Measurements from ENCODE around the gene CCDC136.

CCDC136 gene

GRCh38 chr7:128778946-128779345, 12.8 kb upstream of the CCDC136 start:
- Histone ChIP-seq H3K14ac (ENCODE audit: low read length) (no peak overlapping the region), H4K91ac (ENCODE audit: low read depth, low read length) (no peak overlapping the region), H3K36me3 (ENCODE audit: control insufficient read depth in 1 of 2, insufficient read depth in 2 of 2, low read length in 2 of 2) (peaks cover 5 to 9% of the 10 kb centered on the region in 2 experiments), H2BK12ac (ENCODE audit: low read length) (no peak overlapping the region), H4K12ac (ENCODE audit: low read depth, low read length) (no peak overlapping the region), H3K79me2 (ENCODE audit: control insufficient read depth, insufficient read depth, low read length, poor library complexity) (no peaks in the 10 kb centered on the region), H3K27ac (ENCODE audit: low read depth, low read length) (no peak overlapping the region), H3K4me1 (ENCODE audit: control insufficient read depth in 1 of 2, insufficient read depth in 2 of 2, low read length in 2 of 2) (no peaks in the 10 kb centered on the region), H2BK120ac (ENCODE audit: insufficient read depth, low read length, poor library complexity) (no peak overlapping the region), H2AFZ (ENCODE audit: insufficient read depth, low read length, poor library complexity) (no peak overlapping the region), H3K4me3 (ENCODE audit: low read depth, low read length) (no peak overlapping the region), H3K27me3 (ENCODE audit: insufficient read depth, low read length) (no peaks in the 10 kb centered on the region), H2BK5ac (ENCODE audit: low read depth, low read length, poor library complexity) (no peak overlapping the region), H3K4me2 (ENCODE audit: low read length) (no peak overlapping the region), H3K18ac (ENCODE audit: low read length) (no peak overlapping the region), H2AK5ac (ENCODE audit: low read length) (no peak overlapping the region), H3K9ac (ENCODE audit: low read length) (no peak overlapping the region), H3K9me3 (ENCODE audit: insufficient read depth, low read depth, low read length) (peaks cover 3% of the 10 kb centered on the region), H3K4ac (ENCODE audit: low read depth, low read length) (no peak overlapping the region), H3K79me1 (ENCODE audit: low read length) (no peaks in the 10 kb centered on the region), H3K23ac (ENCODE audit: low read length) (no peak overlapping the region), H4K8ac (ENCODE audit: low read depth, low read length) (no peak overlapping the region)
- WGBS (ENCODE audit: extremely low coverage, insufficient coverage, insufficient read length), result no CpG with 5 or more reads among the region's 5 CpGs
- DNase-seq, result no peak

DNA sequence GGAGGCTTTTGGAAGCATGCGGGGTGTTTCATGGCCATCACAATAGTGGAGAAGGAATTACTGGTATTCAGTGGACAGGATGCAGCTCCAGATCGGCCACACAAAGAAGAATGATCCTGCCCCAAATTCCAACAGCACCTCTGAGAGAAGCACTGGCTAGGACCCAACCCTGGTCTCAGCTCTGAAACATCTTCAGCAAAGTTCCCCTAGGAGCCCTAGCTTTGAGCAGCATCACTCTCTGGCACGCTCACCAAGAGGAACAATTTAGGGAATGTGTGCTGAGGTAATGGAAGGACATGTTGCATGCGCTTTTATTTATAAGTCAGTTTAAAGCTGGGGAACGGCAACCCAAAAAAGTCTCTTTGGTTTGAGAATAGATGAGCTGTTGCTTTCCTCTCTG, 10.6 kb upstream of the CCDC136 start:
- DNase-seq, result no peak
- no CpG with 5 or more reads among the region's 5 CpGs for WGBS (ENCODE audit: extremely low coverage, insufficient coverage, insufficient read length)
- H3K4me1 ChIP-seq (ENCODE audit: control insufficient read depth in 1 of 2, insufficient read depth in 2 of 2, low read length in 2 of 2), result no peaks in the 10 kb centered on the region
- no peak overlapping the region for H3K23ac ChIP-seq (ENCODE audit: low read length)
- H3K79me2 ChIP-seq (ENCODE audit: control insufficient read depth, insufficient read depth, low read length, poor library complexity), result no peaks in the 10 kb centered on the region
- H2BK5ac ChIP-seq (ENCODE audit: low read depth, low read length, poor library complexity), result no peak overlapping the region
- no peak overlapping the region for H2BK12ac ChIP-seq (ENCODE audit: low read length)
- H3K27ac ChIP-seq (ENCODE audit: low read depth, low read length), result no peak overlapping the region
- H3K18ac ChIP-seq (ENCODE audit: low read length), result no peak overlapping the region
- H2AFZ ChIP-seq (ENCODE audit: insufficient read depth, low read length, poor library complexity), result no peak overlapping the region
- no peak overlapping the region for H4K12ac ChIP-seq (ENCODE audit: low read depth, low read length)
- H4K8ac ChIP-seq (ENCODE audit: low read depth, low read length), result no peak overlapping the region
- no peak overlapping the region for H3K9ac ChIP-seq (ENCODE audit: low read length)
- no peak overlapping the region for H3K4ac ChIP-seq (ENCODE audit: low read depth, low read length)
- no peak overlapping the region for H2AK5ac ChIP-seq (ENCODE audit: low read length)
- no peak overlapping the region for H2BK120ac ChIP-seq (ENCODE audit: insufficient read depth, low read length, poor library complexity)
- no peak overlapping the region for H4K91ac ChIP-seq (ENCODE audit: low read depth, low read length)
- no peaks in the 10 kb centered on the region for H3K9me3 ChIP-seq (ENCODE audit: insufficient read depth, low read depth, low read length)
- H3K36me3 ChIP-seq (ENCODE audit: control insufficient read depth in 1 of 2, insufficient read depth in 2 of 2, low read length in 2 of 2), result no peaks in the 10 kb centered on the region
- H3K79me1 ChIP-seq (ENCODE audit: low read length), result no peaks in the 10 kb centered on the region
- no peak overlapping the region for H3K14ac ChIP-seq (ENCODE audit: low read length)
- H3K4me2 ChIP-seq (ENCODE audit: low read length), result no peak overlapping the region
- H3K4me3 ChIP-seq (ENCODE audit: low read depth, low read length), result no peak overlapping the region
- no peaks in the 10 kb centered on the region for H3K27me3 ChIP-seq (ENCODE audit: insufficient read depth, low read length)

DNA sequence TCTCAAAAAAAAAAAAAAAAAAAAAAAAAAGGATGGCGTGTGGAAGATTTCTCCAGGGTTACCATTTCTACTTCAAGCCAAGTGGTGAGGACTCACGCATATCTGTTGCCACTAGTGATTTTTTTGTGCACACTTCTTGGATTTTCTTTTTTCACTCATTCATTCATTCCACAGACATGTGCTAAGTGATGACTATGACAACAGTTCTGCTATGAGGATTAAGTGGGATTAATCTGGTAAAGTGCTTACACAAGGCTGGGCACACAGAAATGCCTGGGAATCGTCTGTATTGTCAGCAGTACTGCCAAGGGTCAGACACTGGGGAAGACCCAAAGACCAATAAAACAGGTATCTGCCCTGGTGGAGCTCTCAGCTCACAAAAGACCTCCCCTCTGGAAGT, 9.9 kb upstream of the CCDC136 start:
- Histone ChIP-seq H3K14ac (ENCODE audit: low read length) (no peak overlapping the region), H3K4me2 (ENCODE audit: low read length) (no peak overlapping the region)
- WGBS (ENCODE audit: extremely low coverage, insufficient coverage, insufficient read length), result no CpG with 5 or more reads among the region's 3 CpGs

DNA sequence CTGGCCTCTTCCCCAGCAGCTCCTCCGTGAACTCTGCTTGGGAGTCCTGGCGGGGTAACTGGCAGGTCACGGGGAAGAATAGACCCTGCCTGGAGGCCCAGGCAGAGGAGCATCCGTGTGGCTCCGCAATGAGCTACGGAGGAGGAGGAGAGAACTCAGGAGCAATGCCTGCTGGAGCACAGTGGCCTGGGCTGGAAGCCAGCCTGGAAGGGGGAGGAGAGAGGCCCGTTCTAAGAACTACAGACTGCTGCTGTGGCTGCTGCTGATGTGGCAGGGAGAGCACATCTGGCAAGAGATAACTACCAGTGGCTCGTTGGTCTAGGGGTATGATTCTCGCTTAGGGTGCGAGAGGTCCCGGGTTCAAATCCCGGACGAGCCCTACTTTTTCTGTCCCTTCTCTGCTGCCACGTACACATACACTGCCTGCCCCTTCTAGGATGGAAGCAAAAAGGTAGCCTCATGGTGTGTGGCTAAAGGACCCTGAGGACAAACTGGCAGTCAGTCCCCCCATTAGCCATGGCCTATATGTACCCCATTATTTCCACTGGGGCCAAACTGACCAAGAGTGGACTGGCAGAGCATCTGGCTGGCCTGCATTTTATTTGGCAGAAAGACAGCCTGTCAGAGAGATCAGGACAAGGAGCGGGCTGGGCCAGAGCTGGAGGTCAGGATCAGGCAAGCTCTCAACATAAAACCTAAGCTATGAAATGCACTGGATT, 8.5 kb upstream of the CCDC136 start:
- DNase-seq, result peak in 1 of 2 donors; percentile 19
- Histone ChIP-seq H2BK120ac (ENCODE audit: insufficient read depth, low read length, poor library complexity) (no peak overlapping the region), H2AFZ (ENCODE audit: insufficient read depth, low read length, poor library complexity) (peak overlapping the region; percentile 37), H3K36me3 (ENCODE audit: control insufficient read depth in 1 of 2, insufficient read depth in 2 of 2, low read length in 2 of 2) (no peaks in the 10 kb centered on the region), H2BK12ac (ENCODE audit: low read length) (no peak overlapping the region), H3K9me3 (ENCODE audit: insufficient read depth, low read depth, low read length) (no peaks in the 10 kb centered on the region), H3K4me3 (ENCODE audit: low read depth, low read length) (no peak overlapping the region), H2BK5ac (ENCODE audit: low read depth, low read length, poor library complexity) (no peak overlapping the region), H3K79me2 (ENCODE audit: control insufficient read depth, insufficient read depth, low read length, poor library complexity) (no peaks in the 10 kb centered on the region), H3K79me1 (ENCODE audit: low read length) (no peaks in the 10 kb centered on the region), H3K14ac (ENCODE audit: low read length) (no peak overlapping the region), H2AK5ac (ENCODE audit: low read length) (no peak overlapping the region), H3K4me2 (ENCODE audit: low read length) (peak overlapping the region; percentile 17), H3K27me3 (ENCODE audit: insufficient read depth, low read length) (no peaks in the 10 kb centered on the region), H3K4ac (ENCODE audit: low read depth, low read length) (no peak overlapping the region), H3K23ac (ENCODE audit: low read length) (no peak overlapping the region), H3K18ac (ENCODE audit: low read length) (no peak overlapping the region), H4K12ac (ENCODE audit: low read depth, low read length) (no peak overlapping the region), H3K27ac (ENCODE audit: low read depth, low read length) (no peak overlapping the region), H4K8ac (ENCODE audit: low read depth, low read length) (no peak overlapping the region), H3K9ac (ENCODE audit: low read length) (no peak overlapping the region), H4K91ac (ENCODE audit: low read depth, low read length) (no peak overlapping the region), H3K4me1 (ENCODE audit: control insufficient read depth in 1 of 2, insufficient read depth in 2 of 2, low read length in 2 of 2) (no peaks in the 10 kb centered on the region)
- no CpG with 5 or more reads among the region's 15 CpGs for WGBS (ENCODE audit: extremely low coverage, insufficient coverage, insufficient read length)

More for the DNA sequence above, 9.9 kb upstream of the CCDC136 start:
- Histone ChIP-seq H3K9ac (ENCODE audit: low read length) (no peak overlapping the region), H4K8ac (ENCODE audit: low read depth, low read length) (no peak overlapping the region), H2AK5ac (ENCODE audit: low read length) (no peak overlapping the region), H4K12ac (ENCODE audit: low read depth, low read length) (no peak overlapping the region), H3K4me3 (ENCODE audit: low read depth, low read length) (no peak overlapping the region), H3K36me3 (ENCODE audit: control insufficient read depth in 1 of 2, insufficient read depth in 2 of 2, low read length in 2 of 2) (no peaks in the 10 kb centered on the region), H3K18ac (ENCODE audit: low read length) (no peak overlapping the region), H4K91ac (ENCODE audit: low read depth, low read length) (no peak overlapping the region), H2BK120ac (ENCODE audit: insufficient read depth, low read length, poor library complexity) (no peak overlapping the region), H3K9me3 (ENCODE audit: insufficient read depth, low read depth, low read length) (no peaks in the 10 kb centered on the region), H3K23ac (ENCODE audit: low read length) (no peak overlapping the region), H3K79me2 (ENCODE audit: control insufficient read depth, insufficient read depth, low read length, poor library complexity) (no peaks in the 10 kb centered on the region), H2BK12ac (ENCODE audit: low read length) (no peak overlapping the region), H3K4me1 (ENCODE audit: control insufficient read depth in 1 of 2, insufficient read depth in 2 of 2, low read length in 2 of 2) (no peaks in the 10 kb centered on the region), H3K79me1 (ENCODE audit: low read length) (no peaks in the 10 kb centered on the region), H2AFZ (ENCODE audit: insufficient read depth, low read length, poor library complexity) (no peak overlapping the region), H3K27me3 (ENCODE audit: insufficient read depth, low read length) (no peaks in the 10 kb centered on the region), H3K4ac (ENCODE audit: low read depth, low read length) (no peak overlapping the region), H3K27ac (ENCODE audit: low read depth, low read length) (no peak overlapping the region), H2BK5ac (ENCODE audit: low read depth, low read length, poor library complexity) (no peak overlapping the region)
- DNase-seq, result no peak

Measured in trophoblast cell (in vitro differentiated cells and primary cell).